NOMO-1 (cell line): ENCODE results near the gene PRXL2A.

Source experiments
- DNase-seq, 2 experiments: peaks; one replicate each; lab custom pipeline; 2025; ENCODE audit not compliant: unreplicated experiment in 2 of 2; lab: John Stamatoyannopoulos, UW

The PRXL2A gene

DNA sequence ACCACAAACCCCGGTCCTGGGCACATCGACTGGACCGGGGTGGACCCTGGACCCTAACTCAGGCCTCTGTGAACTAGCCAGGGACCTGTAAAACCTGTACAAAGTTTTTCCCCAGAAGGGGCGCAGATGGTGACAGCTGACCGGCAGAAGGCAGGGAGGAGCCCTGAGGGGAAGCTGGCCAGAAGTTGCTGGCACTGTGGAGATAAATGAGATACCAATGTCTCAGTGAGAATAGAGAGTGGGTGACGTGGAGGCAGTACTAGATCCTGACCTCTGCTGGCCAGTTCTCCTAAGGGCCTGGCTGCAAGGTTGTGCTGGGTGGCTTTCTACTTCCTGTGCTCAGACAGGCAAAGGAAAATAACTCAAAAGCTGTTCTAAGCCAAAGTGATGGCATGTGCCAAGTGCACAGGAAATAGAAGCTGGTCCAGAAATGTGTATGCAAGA, 35.2 kb downstream of the PRXL2A start:
- peak; percentile 17 to 18 for DNase-seq

GRCh38 chr10:80444124-80444523, 35.8 kb downstream of the PRXL2A start:
- no peak for DNase-seq

GRCh38 chr10:80444646-80445319, 36.4 kb downstream of the PRXL2A start:
- DNase-seq = peak; percentile 40 to 67

- no peak for DNase-seq
Measured at GRCh38 chr10:80447436-80448190, 39.3 kb downstream of the PRXL2A start.

GRCh38 chr10:80448209-80448942, 40.0 kb downstream of the PRXL2A start:
- no peak for DNase-seq

- DNase-seq = no peak
Measured at GRCh38 chr10:80449520-80449919, 41.2 kb downstream of the PRXL2A start.

DNA sequence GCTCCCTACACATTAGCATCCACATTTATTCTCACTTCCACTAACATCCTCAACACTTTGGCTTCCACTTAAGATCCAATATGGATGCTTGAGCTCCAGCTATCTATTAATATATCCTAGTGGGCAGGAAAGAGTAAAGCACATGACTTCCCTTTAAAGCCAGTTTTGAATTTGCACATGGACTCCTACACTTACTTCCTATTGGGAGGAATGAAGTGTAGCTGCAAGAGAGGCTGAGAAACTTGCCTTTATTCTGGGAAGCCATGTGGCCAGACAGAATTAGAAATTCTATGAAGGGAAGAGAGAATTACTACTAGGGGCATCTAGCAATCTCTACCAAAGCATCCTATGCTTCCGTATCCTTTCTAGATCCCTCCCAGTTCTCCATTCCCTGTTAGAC, 42.8 kb downstream of the PRXL2A start:
- no peak for DNase-seq

GRCh38 chr10:80452069-80452468, 43.7 kb downstream of the PRXL2A start:
- no peak for DNase-seq

DNA sequence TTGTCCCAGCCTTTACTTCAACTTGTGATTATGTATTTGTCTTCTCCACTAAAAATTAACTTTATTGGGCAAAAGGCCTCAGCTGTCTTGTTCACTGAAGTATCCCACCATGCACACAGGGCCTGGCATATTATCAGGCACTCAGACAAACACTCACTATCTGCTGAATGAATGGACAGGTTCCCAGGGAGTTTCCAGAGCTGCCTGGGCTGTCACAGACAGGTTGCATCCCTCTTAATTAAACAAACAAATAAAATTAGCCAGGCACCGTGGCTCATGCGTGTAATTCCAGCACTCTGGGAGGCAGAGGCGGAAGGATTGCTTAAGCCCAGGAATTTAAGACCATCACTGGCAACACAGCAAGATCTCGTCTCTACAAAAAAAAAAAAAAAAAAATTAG, 44.3 kb downstream of the PRXL2A start:
- no peak for DNase-seq

GRCh38 chr10:80453056-80453841, 44.9 kb downstream of the PRXL2A start:
- no peak for DNase-seq

DNA sequence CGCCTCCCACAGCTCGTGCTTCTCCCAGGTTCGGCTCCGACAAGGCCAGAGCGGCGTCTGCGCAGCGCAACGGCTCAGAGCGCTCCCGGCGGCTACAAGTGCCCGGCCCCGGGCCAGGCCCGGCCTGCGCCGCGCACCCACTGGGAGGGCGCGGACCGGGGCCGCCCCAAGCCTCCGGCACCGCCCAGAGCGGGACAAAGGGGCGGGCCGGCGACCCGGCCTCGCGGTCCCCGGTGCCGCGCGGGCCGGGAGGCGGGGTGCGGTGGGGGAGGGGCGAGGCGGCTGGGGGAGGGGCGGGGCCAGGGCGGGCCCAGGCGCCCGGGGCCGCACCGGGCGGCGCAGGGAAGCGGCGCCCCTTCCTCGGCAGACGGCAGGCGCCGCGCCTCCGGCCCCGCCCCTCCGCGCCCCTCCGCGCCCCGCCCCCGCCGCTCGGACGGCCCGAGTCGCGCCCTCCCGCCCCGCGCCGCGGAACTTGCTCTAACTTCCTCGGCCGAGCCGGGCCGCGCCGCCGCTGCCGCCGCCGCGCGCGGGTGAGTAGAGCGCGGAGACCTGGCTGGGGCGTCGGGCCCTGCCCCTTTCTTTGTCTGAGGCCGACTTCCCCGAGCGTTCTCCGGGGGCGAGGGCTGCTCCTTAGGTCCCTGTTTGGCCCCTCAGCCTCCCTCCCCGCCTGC, 45.6 kb downstream of the PRXL2A start, which contains the start of gene TSPAN14:
Gene TSPAN14, plus strand, starts transcription at position 469 of the 671 bp plus-strand sequence. CDS start 34,924 bp downstream, outside the sequence.
- DNase-seq = peak; percentile 55 to 83

- peak; percentile 36 to 49 for DNase-seq
Measured at GRCh38 chr10:80454513-80455460, 46.4 kb downstream of the PRXL2A start.

GRCh38 chr10:80455461-80456349, 47.4 kb downstream of the PRXL2A start:
- no peak for DNase-seq

DNA sequence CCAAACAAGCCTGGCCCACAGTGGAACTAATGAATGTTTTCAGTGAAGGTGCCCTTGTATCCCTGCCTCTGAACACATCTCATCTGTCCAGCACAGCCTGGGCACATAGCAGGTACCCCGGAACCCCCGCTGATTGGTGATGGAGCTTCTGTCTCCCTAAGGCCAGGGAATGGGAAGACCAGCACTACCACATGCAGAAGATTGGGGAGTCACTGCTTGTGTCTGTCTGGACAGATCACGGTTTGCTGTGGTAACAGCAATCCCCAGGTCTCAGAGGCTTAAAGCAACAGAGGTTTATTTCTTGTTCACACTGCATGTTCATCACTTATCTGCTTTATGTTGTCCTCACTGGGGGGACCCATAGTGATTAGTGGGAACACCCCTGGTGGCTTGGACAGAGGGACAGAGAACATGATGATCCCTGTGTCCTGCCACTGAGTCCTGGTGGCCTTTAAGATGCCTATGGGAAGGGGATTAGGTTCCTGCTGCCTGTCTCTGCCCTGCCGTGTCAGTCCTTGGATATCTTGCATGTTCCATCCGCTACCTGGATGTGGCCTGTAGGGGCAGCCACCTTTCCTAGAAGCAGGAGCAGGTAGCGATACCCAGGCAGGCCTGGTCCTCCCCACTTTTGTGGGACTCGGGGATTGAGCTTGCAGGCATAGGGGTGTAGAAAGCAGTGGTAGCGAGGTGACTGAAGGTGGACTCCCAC, 49.4 kb downstream of the PRXL2A start:
- DNase-seq = no peak

DNA sequence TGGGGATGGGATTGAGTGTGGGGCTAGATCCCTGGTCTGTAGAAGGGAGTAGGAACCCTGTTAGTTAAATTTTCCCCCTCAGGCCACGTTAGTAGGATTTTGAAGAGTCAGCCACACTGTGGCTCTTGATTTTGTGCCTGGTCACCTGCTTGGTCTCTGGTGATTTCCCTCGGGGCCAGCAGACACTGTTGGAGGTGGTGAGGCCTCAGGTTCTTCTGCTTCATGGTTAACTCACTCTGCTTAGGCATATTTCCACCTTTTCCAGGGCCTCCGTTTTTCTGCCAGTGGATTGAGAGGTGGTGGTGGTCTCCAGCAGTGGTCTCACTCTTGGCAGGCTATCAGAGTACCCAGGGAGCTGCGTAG, 49.9 kb downstream of the PRXL2A start:
- no peak for DNase-seq

DNA sequence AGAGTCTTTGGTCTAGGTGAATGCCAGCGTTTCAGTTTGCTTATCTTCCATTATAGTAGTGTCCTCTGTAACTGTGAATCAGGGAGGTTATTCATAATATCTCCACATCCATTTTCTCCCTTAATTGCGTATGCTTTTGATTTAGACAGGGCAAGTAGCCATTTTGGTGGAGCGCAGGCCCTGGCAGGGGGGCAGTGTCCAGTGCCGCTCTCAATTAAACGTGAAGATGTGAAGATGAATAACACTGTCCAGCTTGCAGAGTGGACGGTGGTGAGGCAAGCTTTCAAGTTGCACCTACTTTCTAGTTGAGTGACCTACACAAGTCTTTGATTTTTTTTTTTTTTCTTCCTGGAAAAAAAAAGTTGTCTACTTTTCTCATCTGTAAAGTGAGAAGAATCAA, 50.3 kb downstream of the PRXL2A start:
- DNase-seq = no peak

GRCh38 chr10:80459047-80459865, 50.9 kb downstream of the PRXL2A start:
- DNase-seq = peak; percentile 74 to 83
